HepG2 (cell line): ENCODE results near the gene ACVRL1. TPM values are rescaled to one million over a fixed set of nuclear protein-coding genes. Genes with fewer than 3 reads are reported as not detected.

Source experiments
- ATAC-seq: fragments of 200-7000 bp; cut with Tn5 transposase; 3 replicates; pipeline ENCODE4 v1.9.1; 2020; ENCODE audit warnings: mild to moderate bottlenecking, moderate library complexity
- BruUV-seq: library from RNA; stranded (reverse); fragments of 400-500 nt; replicated peaks from 2 replicates; lab custom pipeline; 2021; lab: Mats Ljungman, UMichigan
- CTCF ChIA-PET: fragments of 300-600 bp; formaldehyde crosslinking; extraction: SDS; loops from one replicate; lab custom pipeline; 2021; ENCODE audit warnings: low total read pairs, inconsistent platforms, low intra/inter-chr PET ratio; lab: Yijun Ruan, JAX
- POLR2A ChIA-PET: fragments of 350-600 bp; sonication (Branson Sonifier 250); formaldehyde crosslinking; loops from one replicate; lab custom pipeline; 2020; ENCODE audit warnings: antibody characterized with exemption, inconsistent platforms; lab: Yijun Ruan, JAX
- DNase-seq: peaks from one replicate; pipeline ENCODE4 v3.0.0-alpha.2; 2015; ENCODE audit warnings: low spot score
- FAIRE-seq: peaks from 3 replicates; lab custom pipeline; 2011; peaks lifted over from hg19 to GRCh38; lab: Jason Lieb, UNC
- H2AFZ ChIP-seq: one replicate; pipeline ENCODE4 v1.6.1; 2011; ENCODE audit warnings: low read length, inconsistent platforms
- H3K27ac ChIP-seq: fragments of 300-600 bp; 3 replicates; pipeline ENCODE4 v1.8.0; 2011; ENCODE audit warnings: mixed run types, mild to moderate bottlenecking, mixed read lengths, low read length, inconsistent platforms; ENCODE audit not compliant: insufficient read depth; ENCODE audit errors: extremely low read length
- H3K27me3 ChIP-seq, 2 experiments: fragments of 200-600 bp in 1 of 2; 2 replicates in 1 of 2; 3 replicates in 1 of 2; pipeline versions ENCODE4 v1.6.0 to v1.8.0; 2011; ENCODE audit warnings: low read length in 2 of 2, mild to moderate bottlenecking in 2 of 2, moderate library complexity in 2 of 2, inconsistent platforms in 1 of 2; ENCODE audit not compliant: insufficient read depth in 2 of 2, control insufficient read depth in 1 of 2
- H3K36me3 ChIP-seq, 2 experiments: fragments of 200-600 bp in 1 of 2; replicated peaks in 1 of 2; 2 replicates in 1 of 2; 3 replicates in 1 of 2; pipeline versions ENCODE4 v1.5.1 to v1.8.0; 2011; ENCODE audit warnings: low read length in 2 of 2, inconsistent platforms in 1 of 2; ENCODE audit not compliant: insufficient read depth in 2 of 2, control insufficient read depth in 1 of 2
- H3K4me1 ChIP-seq: 2 replicates; pipeline ENCODE4 v1.5.1; 2012; ENCODE audit warnings: low read length, inconsistent platforms; ENCODE audit not compliant: insufficient read depth
- H3K4me2 ChIP-seq: 2 replicates; pipeline ENCODE4 v1.6.0; 2011; ENCODE audit warnings: low read depth, low read length, inconsistent platforms
- H3K4me3 ChIP-seq, 3 experiments: fragments of 200-600 bp in 1 of 3; sonication (generic), shearing (Covaris generic) in 1 of 3; replicated peaks in 1 of 3; 2 replicates each; pipeline ENCODE4 v1.5.1; 2011 to 2016; ENCODE audit warnings: low read length in 3 of 3, inconsistent platforms in 2 of 3, low read depth in 2 of 3, mild to moderate bottlenecking in 2 of 3, control low read depth in 1 of 3, mixed read lengths in 1 of 3; ENCODE audit not compliant: insufficient read depth in 1 of 3
- H3K79me2 ChIP-seq: one replicate; pipeline ENCODE4 v1.6.1; 2011; ENCODE audit warnings: low read length, inconsistent platforms; ENCODE audit not compliant: insufficient read depth
- H3K9ac ChIP-seq: 2 replicates; pipeline ENCODE4 v1.6.0; 2011; ENCODE audit warnings: mild to moderate bottlenecking, low read depth, low read length, inconsistent platforms; ENCODE audit not compliant: insufficient read depth
- H3K9me3 ChIP-seq: 2 replicates; pipeline ENCODE4 v1.5.1; 2012; ENCODE audit warnings: mild to moderate bottlenecking, low read length
- H4K20me1 ChIP-seq: 2 replicates; pipeline ENCODE4 v1.6.0; 2011; ENCODE audit warnings: inconsistent platforms, mild to moderate bottlenecking, low read length, moderate library complexity; ENCODE audit not compliant: insufficient read depth
- AKNA ChIP-seq: sonication (generic); formaldehyde crosslinking; IDR thresholded peaks from 2 replicates; pipeline ENCODE4 v1.4.0; 2020; ENCODE audit warnings: missing genetic modification reagents, borderline replicate concordance
- ATAD3A ChIP-seq: sonication (generic); formaldehyde crosslinking; IDR thresholded peaks from 2 replicates; pipeline ENCODE4 v1.4.0; 2020; ENCODE audit warnings: missing genetic modification reagents
- ATF7-NPFF ChIP-seq: sonication (generic); formaldehyde crosslinking; IDR thresholded peaks from 2 replicates; pipeline ENCODE4 v1.8.1; 2023; ENCODE audit warnings: mild to moderate bottlenecking, low read depth, missing genetic modification reagents, moderate library complexity
- FLYWCH1 ChIP-seq: sonication (generic); formaldehyde crosslinking; IDR thresholded peaks from 2 replicates; pipeline ENCODE4 v1.8.1; 2023; ENCODE audit warnings: mild to moderate bottlenecking, missing genetic modification reagents
- NR3C1 ChIP-seq: sonication (generic); formaldehyde crosslinking; IDR thresholded peaks from 2 replicates; pipeline ENCODE4 v1.4.0; 2020; ENCODE audit warnings: missing genetic modification reagents
- SYNCRIP ChIP-seq: fragments of 200-400 bp; formaldehyde crosslinking; IDR thresholded peaks from 2 replicates; pipeline ENCODE4 v1.6.1; 2018; ENCODE audit warnings: mild to moderate bottlenecking, low read depth, low read length; ENCODE audit not compliant: insufficient read depth
- TFE3 ChIP-seq: IDR thresholded peaks from 2 replicates; pipeline ENCODE4 v1.6.1; 2016
- ZBTB34 ChIP-seq: sonication (generic); formaldehyde crosslinking; IDR thresholded peaks from 2 replicates; pipeline ENCODE4 v1.8.0; 2022; ENCODE audit warnings: mild to moderate bottlenecking, missing genetic modification reagents
- ZBTB46 ChIP-seq: sonication (generic); formaldehyde crosslinking; IDR thresholded peaks from 2 replicates; pipeline ENCODE4 v1.4.0; 2020; ENCODE audit warnings: mild to moderate bottlenecking, missing genetic modification reagents, borderline replicate concordance
- ZNF251 ChIP-seq: sonication (generic); formaldehyde crosslinking; IDR thresholded peaks from 2 replicates; pipeline ENCODE4 v1.9.0; 2021; ENCODE audit warnings: mild to moderate bottlenecking, missing genetic modification reagents
- ZNF713 ChIP-seq: sonication (generic); formaldehyde crosslinking; IDR thresholded peaks from 2 replicates; pipeline ENCODE4 v1.4.0; 2020; ENCODE audit warnings: mild to moderate bottlenecking, missing genetic modification reagents
- ZNF766 ChIP-seq: sonication (generic); formaldehyde crosslinking; IDR thresholded peaks from 2 replicates; pipeline ENCODE4 v1.5.0; 2020; ENCODE audit warnings: missing genetic modification reagents, borderline replicate concordance
- ZNF816 ChIP-seq: sonication (generic); formaldehyde crosslinking; IDR thresholded peaks from 2 replicates; pipeline ENCODE4 v1.8.0; 2022; ENCODE audit warnings: missing genetic modification reagents, mild to moderate bottlenecking, borderline replicate concordance
- WGBS: methylation state at CpG from one replicate; pipeline ENCODE4 v1.1.6; 2017; ENCODE audit warnings: low lambda C conversion rate; 5-methylcytosine and 5-hydroxymethylcytosine counted together
- in situ Hi-C: cut with HindIII; loops from 2 replicates; pipeline ENCODE4 v1.10.0; 2017; ENCODE audit warnings: low pct_unique_long_range_greater_than_20kb; ENCODE audit not compliant: extremely low pct_ligation_motif_present
- intact Hi-C: fragments of 100-400 bp; cut with micrococcal nuclease; formaldehyde crosslinking; loops from one replicate; pipeline ENCODE4 v1.10.0; 2022; ENCODE audit not compliant: unreplicated experiment
- polyA plus RNA-seq, 8 experiments: library from polyadenylated mRNA; depleted of rRNA in 3 of 8; stranded (reverse) in 7 of 8; unstranded in 1 of 8; fragments of >200 nt; fragmentation: Illumina TruSeq in 4 of 8; extraction: Trizol in 4 of 8; gene quantifications; 2 replicates each; pipeline versions ENCODE4 v1.2.1 to v1.2.3, GENCODE V29; 2011 to 2016; ENCODE audit warnings: low read depth in 4 of 8, missing spikeins in 1 of 8, mixed read lengths in 1 of 8; ENCODE audit not compliant: insufficient read depth in 1 of 8
- total RNA-seq, 5 experiments: library from RNA; depleted of rRNA; stranded (reverse); fragments of >200 nt; fragmentation: Illumina TruSeq; extraction: Trizol; gene quantifications; 2 replicates each; pipeline ENCODE4 v1.2.3, GENCODE V29; 2016; ENCODE audit warnings: low read depth in 1 of 5

The ACVRL1 gene
- total and polyA plus RNA-seq, 2 of the 13 experiments (the other 11 are each of a cell fraction or from before 2014, with no cell fraction given), result not detected

GRCh38 chr12:51895378-51896135, 11.7 kb upstream of the ACVRL1 start:
- Histone ChIP-seq H3K4me3 (no peak overlapping the region), H2AFZ (no peak overlapping the region), H3K79me2 (no peaks in the 10 kb centered on the region), H3K4me1 (peaks cover 11% of the 10 kb centered on the region; the same call in 1 of the 2 replicates), H3K4me2 (0 out of 2 replicates have a peak overlapping the region, but pooled peaks have one; percentile 50), H3K9me3 (no peaks in the 10 kb centered on the region), H4K20me1 (no peaks in the 10 kb centered on the region), H3K9ac (no peak overlapping the region), H3K27ac (no peak overlapping the region), H3K27me3 (peaks cover 2 to 30% of the 10 kb centered on the region in 2 experiments; a peak in 4 of 5 replicates), H3K36me3 (no peaks in the 10 kb centered on the region)
- FAIRE-seq (no peak), DNase-seq (no peak), ATAC-seq (no peak; the same call in 2 of the 3 replicates)
- WGBS, result 45% methylated on average over 7 of the region's 8 CpGs
- in situ Hi-C loops, result loop anchor here (10.0 kb wide), 1 partner anchor 89 kb away; no protein-coding TSS in a partner anchor
- POLR2A ChIA-PET, result interaction anchor here (1.3 kb wide), 1 partner anchor 10 kb away, joined by 4 read pairs; no protein-coding TSS in a partner anchor
- BruUV-seq, result no TSS peak
- CTCF ChIA-PET, result interaction anchor here (2.2 kb wide), 1 partner anchor 85 kb away, joined by 16 read pairs; no protein-coding TSS in a partner anchor
- intact Hi-C loops, result loop anchor here (1.0 kb wide), 1 partner anchor 85 kb away; no protein-coding TSS in a partner anchor
- TF ChIP-seq AKNA (CRISPR knock-in tag), result no peak
- TF ChIP-seq ZBTB46 (CRISPR knock-in tag), result no peak
- TF ChIP-seq FLYWCH1, result no peak
- no peak for TF ChIP-seq SYNCRIP
- no peak for TF ChIP-seq ZNF251 (CRISPR knock-in tag)
- TF ChIP-seq NR3C1 (CRISPR knock-in tag), result no peak
- no peak for TF ChIP-seq ZNF713 (CRISPR knock-in tag)
- no peak for TF ChIP-seq ATF7-NPFF
- TF ChIP-seq ZNF816 (CRISPR knock-in tag), result no peak
- no peak for TF ChIP-seq ZBTB34
- no peak for TF ChIP-seq ATAD3A (CRISPR knock-in tag)
- TF ChIP-seq ZNF766, result no peak
- TF ChIP-seq TFE3, result no peak
